HepG2 (cell line): ENCODE data around the gene SYT17.

ENCODE experiments used
- CTCF ChIP-seq: sonication (generic); formaldehyde crosslinking; IDR thresholded peaks from 2 replicates; pipeline ENCODE4 v1.5.0; 2020; ENCODE audit warnings: mild to moderate bottlenecking, missing genetic modification reagents, moderate library complexity
- E2F1 ChIP-seq: sonication (generic); formaldehyde crosslinking; IDR thresholded peaks from 2 replicates; pipeline ENCODE4 v1.5.0; 2020; ENCODE audit warnings: missing genetic modification reagents
- EHMT2 ChIP-seq: fragments of 200-600 bp; sonication (generic); IDR thresholded peaks from 2 replicates; pipeline ENCODE4 v1.7.0; 2017; ENCODE audit warnings: antibody characterized with exemption, low read depth, low read length, borderline replicate concordance
- ELK4 ChIP-seq: sonication (generic); formaldehyde crosslinking; IDR thresholded peaks from 2 replicates; pipeline ENCODE4 v1.9.0; 2021; ENCODE audit warnings: missing genetic modification reagents, borderline replicate concordance
- ESRRA ChIP-seq: sonication (generic); formaldehyde crosslinking; IDR thresholded peaks from 2 replicates; pipeline ENCODE4 v1.5.1; 2020; ENCODE audit warnings: mild to moderate bottlenecking, low read depth, missing genetic modification reagents
- POLR2A ChIP-seq, 2 experiments: IDR thresholded peaks; 2 replicates each; pipeline ENCODE4 v1.6.1; 2011; ENCODE audit warnings: low read depth in 2 of 2, low read length in 2 of 2, mild to moderate bottlenecking in 1 of 2, moderate library complexity in 1 of 2; ENCODE audit not compliant: insufficient read depth in 1 of 2
- REPIN1 ChIP-seq: sonication (generic); formaldehyde crosslinking; IDR thresholded peaks from 2 replicates; pipeline ENCODE4 v1.8.0; 2022; ENCODE audit warnings: missing genetic modification reagents, low read depth, mild to moderate bottlenecking, borderline replicate concordance
- SNAPC5 ChIP-seq: sonication (generic); formaldehyde crosslinking; IDR thresholded peaks from 2 replicates; pipeline ENCODE4 v1.8.1; 2023; ENCODE audit warnings: mild to moderate bottlenecking, missing genetic modification reagents, borderline replicate concordance
- U2AF2 ChIP-seq: fragments of 200-400 bp; formaldehyde crosslinking; IDR thresholded peaks from 2 replicates; pipeline ENCODE4 v1.6.1; 2017; ENCODE audit warnings: low read depth, mild to moderate bottlenecking, low read length
- ZNF24 ChIP-seq: fragments of 450-650 bp; IDR thresholded peaks from 2 replicates; pipeline ENCODE4 v1.6.1; 2017; ENCODE audit warnings: antibody characterized with exemption, mild to moderate bottlenecking
- ZNF710 ChIP-seq: sonication (generic); formaldehyde crosslinking; IDR thresholded peaks from 2 replicates; pipeline ENCODE4 v1.5.0; 2020; ENCODE audit warnings: mild to moderate bottlenecking, missing genetic modification reagents, borderline replicate concordance

- TF ChIP-seq SNAPC5 (no peak), U2AF2 (no peak), ZNF710 (CRISPR knock-in tag) (no peak), ZNF24 (no peak), EHMT2 (no peak), ESRRA (CRISPR knock-in tag) (no peak), ELK4 (CRISPR knock-in tag) (no peak), REPIN1 (CRISPR knock-in tag) (no peak), CTCF (CRISPR knock-in tag) (no peak), POLR2A (IDR thresholded peaks at IDR 0.05; ENCODE audit: insufficient read depth in 1 of 2, low read depth in 2 of 2, low read length in 2 of 2) (no peak), E2F1 (CRISPR knock-in tag) (no peak)
These were observed 14.4 kb downstream of the SYT17 start for GRCh38 chr16:19182481-19182880.
